Stimulated activated CD8-positive, alpha-beta memory T cell treated with anti-CD3 and anti-CD28 coated beads, Interleukin-7, amount 100 ng/mL, for 24 hours (primary cell): ENCODE measurements around the gene IZUMO2.

ENCODE experiments used
- DNase-seq: peaks from one replicate; pipeline ENCODE4 v3.0.0-alpha.2; 2020; ENCODE audit warnings: low read depth

IZUMO2 gene

GRCh38 chr19:50162988-50163387 lies at the start of gene IZUMO2:
TSS of gene IZUMO2 (minus strand) at chr19:50163281. CDS start at chr19:50163194, 87 bp downstream.
- no peak for DNase-seq

GRCh38 chr19:50210425-50210824 lies 47.3 kb upstream of the IZUMO2 start:
- DNase-seq: no peak

- DNase-seq: no peak
Observed at GRCh38 chr19:50209131-50209530, 46.0 kb upstream of the IZUMO2 start.

GRCh38 chr19:50207730-50208129 lies 44.6 kb upstream of the IZUMO2 start:
- no peak for DNase-seq

- DNase-seq: no peak
Observed at GRCh38 chr19:50206191-50206590, 43.1 kb upstream of the IZUMO2 start.

- DNase-seq: no peak
Observed at GRCh38 chr19:50205681-50206138, 42.6 kb upstream of the IZUMO2 start.

- DNase-seq: no peak
Observed at GRCh38 chr19:50204811-50205675, 42.0 kb upstream of the IZUMO2 start.

GRCh38 chr19:50204081-50204428 lies 41.0 kb upstream of the IZUMO2 start:
- no peak for DNase-seq

GRCh38 chr19:50203281-50204080 lies 40.4 kb upstream of the IZUMO2 start, which contains the start of gene MYH14:
TSS of gene MYH14 (plus strand) at chr19:50203622. CDS start at chr19:50210366, 6,744 bp downstream.
- no peak for DNase-seq

- no peak for DNase-seq
Observed at GRCh38 chr19:50202962-50203280, 39.8 kb upstream of the IZUMO2 start.

GRCh38 chr19:50202386-50202785 lies 39.3 kb upstream of the IZUMO2 start:
- no peak for DNase-seq

- DNase-seq: no peak
Observed at GRCh38 chr19:50199259-50199555, 36.1 kb upstream of the IZUMO2 start.

GRCh38 chr19:50198431-50199258 lies 35.6 kb upstream of the IZUMO2 start:
- DNase-seq: no peak

GRCh38 chr19:50197348-50197747 lies 34.3 kb upstream of the IZUMO2 start:
- DNase-seq: no peak

- no peak for DNase-seq
Observed at GRCh38 chr19:50196322-50196932, 33.3 kb upstream of the IZUMO2 start.

GRCh38 chr19:50195224-50195623 lies 32.1 kb upstream of the IZUMO2 start:
- DNase-seq: no peak

- no peak for DNase-seq
Observed at GRCh38 chr19:50192463-50193211, 29.6 kb upstream of the IZUMO2 start.

- no peak for DNase-seq
Observed at GRCh38 chr19:50191216-50191615, 28.1 kb upstream of the IZUMO2 start.

- DNase-seq: no peak
Observed at GRCh38 chr19:50190439-50190891, 27.4 kb upstream of the IZUMO2 start.

- DNase-seq: no peak
Observed at GRCh38 chr19:50189331-50189730, 26.2 kb upstream of the IZUMO2 start.

GRCh38 chr19:50187937-50188336 lies 24.9 kb upstream of the IZUMO2 start:
- no peak for DNase-seq
